ENCODE data around the gene FRMD3. TPM values are rescaled to one million over a fixed set of nuclear protein-coding genes. Genes with fewer than 3 reads are reported as not detected.

FRMD3 gene
- total RNA-seq, 8 experiments from 2014 or later, result 1.3 to 34.4 (median 4.0) TPM

DNA sequence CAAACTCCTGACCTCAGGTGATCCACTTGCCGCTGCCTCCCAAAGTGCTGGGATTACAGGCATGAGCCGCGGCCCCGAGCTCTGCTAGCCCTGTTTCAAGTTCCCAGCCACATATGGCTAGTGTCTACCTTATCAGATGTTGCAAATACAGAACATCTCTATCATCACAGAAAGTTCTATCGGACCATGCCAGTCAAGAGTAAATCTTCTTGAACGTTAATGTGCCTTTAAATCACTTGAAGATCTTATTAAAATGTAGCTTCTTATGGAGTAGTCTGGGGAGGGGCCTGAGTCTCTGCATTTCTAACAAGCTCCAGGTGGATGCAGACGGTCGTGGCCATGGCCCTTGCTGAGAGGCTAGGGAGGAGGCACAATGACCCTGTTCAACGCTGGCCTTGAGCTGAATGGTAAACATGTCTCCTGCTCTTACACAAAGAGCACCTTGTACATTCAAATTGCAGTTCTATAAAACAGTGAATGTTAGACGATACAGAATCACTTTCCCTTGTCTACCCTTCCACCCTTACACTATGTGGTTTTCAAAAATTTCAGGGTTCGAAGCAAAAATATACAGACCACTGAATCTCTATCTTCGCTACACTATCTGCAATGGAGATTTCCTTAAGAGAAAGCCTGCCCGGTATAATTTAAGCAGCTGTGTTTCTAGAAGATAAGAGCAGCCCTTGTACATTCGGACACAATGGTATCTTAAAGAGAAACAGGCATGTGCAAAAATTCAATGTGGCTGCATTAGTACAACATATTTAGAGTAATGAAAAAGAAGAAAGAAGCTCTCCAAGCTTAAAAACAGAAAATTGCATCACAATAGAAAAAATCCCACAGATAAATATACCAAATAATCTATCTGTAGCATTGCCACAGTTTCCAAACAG lies 114.1 kb downstream of the FRMD3 start:
- Histone ChIP-seq H3K4me1 (replicated peaks in 1 of 2) (no peaks in the 10 kb centered on the region), H3K4me3 (no peak overlapping the region), H3K27ac (no peak overlapping the region)
- ATAC-seq (replicated peaks in 6 of 8), result no peak
- WGBS, 10 experiments, result 50 to 94% (median 82%) methylated on average over 3 to 13 of the region's 14 CpGs
- in situ Hi-C loops (cut with MboI; ENCODE audit: low pct_unique_long_range_greater_than_20kb in 2 of 9, low sequenced_read_pairs in 9 of 9, unreplicated experiment in 9 of 9), result no loop called here

GRCh38 chr9:83422527-83422926 lies 115.7 kb downstream of the FRMD3 start:
- in situ Hi-C loops (cut with MboI; ENCODE audit: low pct_unique_long_range_greater_than_20kb in 2 of 9, low sequenced_read_pairs in 9 of 9, unreplicated experiment in 9 of 9), result no loop called here
- 17 to 100% (median 68%) methylated on average over 1 to 3 of the region's 3 CpGs for WGBS, 10 experiments

GRCh38 chr9:83420486-83420885 lies 117.7 kb downstream of the FRMD3 start:
- Histone ChIP-seq H3K4me1 (replicated peaks in 1 of 2) (no peaks in the 10 kb centered on the region), H3K27ac (no peak overlapping the region), H3K4me3 (no peak overlapping the region)
- 60 to 100% (median 89%) methylated on average over 1 to 2 of the region's 3 CpGs; no CpG with 5 or more reads in 4 of the 10 experiments for whole genome bisulfite sequencing, 10 experiments
- in situ Hi-C loops (cut with MboI; ENCODE audit: low pct_unique_long_range_greater_than_20kb in 2 of 9, low sequenced_read_pairs in 9 of 9, unreplicated experiment in 9 of 9), result no loop called here
- ATAC-seq (replicated peaks in 6 of 8), result no peak

More at GRCh38 chr9:83422527-83422926, 115.7 kb downstream of the FRMD3 start:
- no peak overlapping the region for H3K27ac ChIP-seq
- no peak overlapping the region for H3K4me3 ChIP-seq
- ATAC-seq (replicated peaks in 6 of 8), result no peak
- H3K4me1 ChIP-seq (replicated peaks in 1 of 2), result no peaks in the 10 kb centered on the region

GRCh38 chr9:83419961-83420360 lies 118.2 kb downstream of the FRMD3 start:
- ATAC-seq (replicated peaks in 6 of 8), result no peak
- H3K27ac ChIP-seq, result no peak overlapping the region
- in situ Hi-C loops (cut with MboI; ENCODE audit: low pct_unique_long_range_greater_than_20kb in 2 of 9, low sequenced_read_pairs in 9 of 9, unreplicated experiment in 9 of 9), result no loop called here
- H3K4me1 ChIP-seq (replicated peaks in 1 of 2), result no peaks in the 10 kb centered on the region
- H3K4me3 ChIP-seq, result no peak overlapping the region
- WGBS, 10 experiments, result 33 to 100% (median 88%) methylated on average over 1 to 4 of the region's 4 CpGs

DNA sequence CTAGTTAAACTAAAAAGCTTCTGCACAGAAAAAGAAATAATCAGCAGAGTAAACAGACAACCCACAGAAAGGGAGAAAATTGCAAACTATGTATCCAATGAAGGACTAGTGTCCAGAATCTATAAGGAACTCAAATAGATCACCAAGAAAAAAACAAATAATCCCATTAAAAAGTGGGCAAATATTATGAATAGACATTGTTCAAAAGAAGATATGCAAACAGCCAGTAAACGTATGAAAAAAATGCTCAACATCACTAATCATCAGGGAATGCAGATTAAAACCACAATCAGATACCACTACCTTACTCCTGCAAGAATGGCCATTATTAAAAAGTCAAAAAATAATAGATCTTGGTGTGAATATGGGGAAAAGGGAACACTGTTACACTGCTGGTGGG lies 119.9 kb downstream of the FRMD3 start:
- Histone ChIP-seq H3K4me1 (replicated peaks in 1 of 2) (no peaks in the 10 kb centered on the region), H3K27ac (no peak overlapping the region), H3K4me3 (no peak overlapping the region)
- WGBS, 10 experiments, result 0 to 100% (median 88%) methylated on average over 1 of the region's 1 CpG; no CpG with 5 or more reads in 1 of the 10 experiments
- ATAC-seq (replicated peaks in 6 of 8), result no peak
- in situ Hi-C loops (cut with MboI; ENCODE audit: low pct_unique_long_range_greater_than_20kb in 2 of 9, low sequenced_read_pairs in 9 of 9, unreplicated experiment in 9 of 9), result no loop called here

DNA sequence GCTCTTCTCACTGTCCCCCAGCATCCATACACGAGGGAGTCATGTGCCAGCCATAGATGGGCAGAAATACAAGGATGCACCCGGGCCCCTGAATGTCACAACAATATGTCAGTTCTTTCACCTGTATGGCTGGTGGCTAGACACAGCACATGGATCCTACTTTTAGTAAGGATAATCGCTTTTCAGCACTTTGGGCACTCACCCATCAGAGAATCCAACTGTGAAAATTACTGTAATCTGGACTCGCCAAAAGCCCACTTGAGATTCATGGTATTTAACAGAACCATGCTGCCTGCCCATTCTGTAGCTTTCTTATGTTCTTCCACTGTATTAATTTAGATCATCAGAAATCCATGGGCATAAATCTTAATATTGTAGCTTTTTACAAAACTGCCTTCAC lies 124.8 kb downstream of the FRMD3 start:
- Histone ChIP-seq H3K27ac (no peak overlapping the region), H3K4me1 (replicated peaks in 1 of 2) (no peaks in the 10 kb centered on the region), H3K4me3 (no peak overlapping the region)
- no peak for ATAC-seq (replicated peaks in 6 of 8)
- 55 to 100% (median 83%) methylated on average over 1 to 4 of the region's 4 CpGs; no CpG with 5 or more reads in 1 of the 10 experiments for WGBS, 10 experiments
- in situ Hi-C loops (cut with MboI; ENCODE audit: low pct_unique_long_range_greater_than_20kb in 2 of 9, low sequenced_read_pairs in 9 of 9, unreplicated experiment in 9 of 9), result no loop called here

DNA sequence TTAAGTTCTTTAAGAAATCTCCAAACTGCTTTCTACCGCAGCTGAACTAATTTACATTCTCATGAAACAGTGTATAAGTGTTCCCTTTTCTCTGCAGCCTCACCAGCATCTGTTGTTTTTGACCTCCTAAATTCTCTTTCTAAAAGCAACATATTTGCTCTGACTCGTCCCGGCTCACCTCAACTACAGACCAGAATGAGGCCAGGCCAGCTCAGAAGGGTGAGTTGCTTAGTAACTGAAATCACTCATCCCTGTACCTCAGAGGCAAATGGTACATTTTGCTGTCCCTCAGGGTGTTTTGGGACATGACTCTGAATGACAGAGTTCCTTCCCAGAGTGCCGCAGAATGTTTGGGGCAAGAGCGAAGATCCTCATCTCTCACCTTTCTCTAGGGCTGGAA lies 127.5 kb downstream of the FRMD3 start:
- WGBS, 10 experiments, result 71 to 100% (median 92%) methylated on average over 1 to 5 of the region's 5 CpGs; no CpG with 5 or more reads in 1 of the 10 experiments
- H3K4me1 ChIP-seq (replicated peaks in 1 of 2), result no peaks in the 10 kb centered on the region
- H3K27ac ChIP-seq, result no peak overlapping the region
- no peak for ATAC-seq (replicated peaks in 6 of 8)
- no peak overlapping the region for H3K4me3 ChIP-seq
- in situ Hi-C loops (cut with MboI; ENCODE audit: low pct_unique_long_range_greater_than_20kb in 2 of 9, low sequenced_read_pairs in 9 of 9, unreplicated experiment in 9 of 9), result no loop called here

DNA sequence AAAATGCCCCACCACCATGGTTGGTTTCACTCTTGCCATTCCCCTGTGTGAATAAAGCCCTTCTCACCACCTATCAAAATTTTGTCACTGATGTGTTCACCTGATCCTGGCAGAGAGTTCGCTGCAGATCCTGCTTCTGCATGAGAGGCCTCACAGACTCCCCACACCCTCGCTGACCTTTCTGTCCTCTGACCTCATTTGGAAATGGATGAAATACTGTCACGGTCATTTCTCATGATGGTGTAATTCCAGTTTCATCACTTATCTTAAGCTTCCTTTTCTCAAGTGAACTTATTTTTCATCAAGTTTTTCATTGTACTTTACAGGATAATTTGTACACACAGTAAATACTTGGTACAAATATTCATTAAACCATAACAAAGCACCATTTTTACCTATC lies 131.3 kb downstream of the FRMD3 start:
- peaks cover 8 to 12% of the 10 kb centered on the region in 2 donors for H3K4me1 ChIP-seq (replicated peaks in 1 of 2)
- ATAC-seq (replicated peaks in 6 of 8), result no peak
- H3K4me3 ChIP-seq, result no peak overlapping the region
- in situ Hi-C loops (cut with MboI; ENCODE audit: low pct_unique_long_range_greater_than_20kb in 2 of 9, low sequenced_read_pairs in 9 of 9, unreplicated experiment in 9 of 9), result no loop called here
- 33 to 100% (median 85%) methylated on average over 1 to 3 of the region's 3 CpGs; no CpG with 5 or more reads in 1 of the 10 experiments for WGBS, 10 experiments
- no peak overlapping the region for H3K27ac ChIP-seq

GRCh38 chr9:83405759-83406158 lies 132.4 kb downstream of the FRMD3 start:
- 14 to 100% (median 73%) methylated on average over 1 to 4 of the region's 4 CpGs; no CpG with 5 or more reads in 2 of the 10 experiments for WGBS, 10 experiments
- Histone ChIP-seq H3K4me1 (replicated peaks in 1 of 2) (peaks cover 8 to 12% of the 10 kb centered on the region in 2 donors), H3K27ac (no peak overlapping the region), H3K4me3 (no peak overlapping the region)
- in situ Hi-C loops (cut with MboI; ENCODE audit: low pct_unique_long_range_greater_than_20kb in 2 of 9, low sequenced_read_pairs in 9 of 9, unreplicated experiment in 9 of 9), result no loop called here
- no peak for ATAC-seq (replicated peaks in 6 of 8)

- in situ Hi-C loops (cut with MboI; ENCODE audit: low pct_unique_long_range_greater_than_20kb in 2 of 9, low sequenced_read_pairs in 9 of 9, unreplicated experiment in 9 of 9), result no loop called here
- Histone ChIP-seq H3K27ac (no peak overlapping the region), H3K4me1 (replicated peaks in 1 of 2) (peaks cover 8 to 12% of the 10 kb centered on the region in 2 donors), H3K4me3 (no peak overlapping the region)
- 23 to 100% (median 75%) methylated on average over 1 to 8 of the region's 10 CpGs for WGBS, 10 experiments
- peak; percentile 52 to 91 (median 70) for ATAC-seq (replicated peaks in 6 of 8)
These were observed 134.5 kb downstream of the FRMD3 start for GRCh38 chr9:83403527-83404238.

DNA sequence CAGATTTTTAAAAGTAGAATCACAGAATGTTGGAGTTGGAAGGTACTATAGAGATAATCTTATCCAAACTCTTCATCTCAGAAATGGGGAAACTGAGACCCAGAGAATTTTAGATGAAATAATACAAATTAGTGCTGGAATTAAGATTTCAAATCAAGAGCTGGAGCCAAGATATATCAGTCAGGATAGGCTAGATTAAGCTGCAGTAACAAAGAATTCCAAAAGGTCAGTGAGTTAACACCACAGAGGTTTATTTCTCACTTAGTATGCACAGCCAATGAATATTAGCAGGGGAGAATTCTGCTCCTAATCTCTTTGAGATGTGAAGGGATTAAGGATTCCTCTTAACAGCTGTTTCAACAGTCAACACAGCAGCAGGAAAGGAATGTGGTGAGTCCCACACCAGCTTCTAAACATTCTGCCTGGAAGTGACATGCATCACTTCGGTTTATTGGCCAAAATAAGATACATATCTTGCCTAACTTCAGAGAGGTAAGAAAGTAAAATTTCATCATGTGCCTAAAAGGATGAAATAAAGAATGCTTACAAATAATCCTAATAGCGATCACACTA lies 136.8 kb downstream of the FRMD3 start:
- H3K27ac ChIP-seq, result no peak overlapping the region
- peak in 2 of 8 experiments; percentile 59 to 63 for ATAC-seq (replicated peaks in 6 of 8)
- peaks cover 8 to 12% of the 10 kb centered on the region in 2 donors for H3K4me1 ChIP-seq (replicated peaks in 1 of 2)
- H3K4me3 ChIP-seq, result no peak overlapping the region
- in situ Hi-C loops (cut with MboI; ENCODE audit: low pct_unique_long_range_greater_than_20kb in 2 of 9, low sequenced_read_pairs in 9 of 9, unreplicated experiment in 9 of 9), result no loop called here
- 0 to 94% (median 81%) methylated on average over 1 to 2 of the region's 2 CpGs; no CpG with 5 or more reads in 3 of the 10 experiments for WGBS, 10 experiments

- peak in 1 of 8 experiments; percentile 41 for ATAC-seq (replicated peaks in 6 of 8)
- no peak overlapping the region for H3K27ac ChIP-seq
- H3K4me3 ChIP-seq, result no peak overlapping the region
- H3K4me1 ChIP-seq (replicated peaks in 1 of 2), result no peaks in the 10 kb centered on the region
- in situ Hi-C loops (cut with MboI; ENCODE audit: low pct_unique_long_range_greater_than_20kb in 2 of 9, low sequenced_read_pairs in 9 of 9, unreplicated experiment in 9 of 9), result no loop called here
- whole genome bisulfite sequencing, 10 experiments, result 0 to 90% (median 67%) methylated on average over 1 to 4 of the region's 4 CpGs; no CpG with 5 or more reads in 3 of the 10 experiments
These were observed 141.4 kb downstream of the FRMD3 start for GRCh38 chr9:83396813-83397212.

- H3K27ac ChIP-seq, result no peak overlapping the region
- in situ Hi-C loops (cut with MboI; ENCODE audit: low pct_unique_long_range_greater_than_20kb in 2 of 9, low sequenced_read_pairs in 9 of 9, unreplicated experiment in 9 of 9), result no loop called here
- 83 to 100% (median 100%) methylated on average over 1 to 5 of the region's 6 CpGs; no CpG with 5 or more reads in 5 of the 10 experiments for WGBS, 10 experiments
- H3K4me3 ChIP-seq, result no peak overlapping the region
- no peak for ATAC-seq (replicated peaks in 6 of 8)
- H3K4me1 ChIP-seq (replicated peaks in 1 of 2), result no peaks in the 10 kb centered on the region
These were observed 141.9 kb downstream of the FRMD3 start for GRCh38 chr9:83396342-83396741.
